Measurements from ENCODE around the gene MYOM3.

Gene MYOM3

GRCh38 chr1:24114753-24115152 is 2.8 kb upstream of the MYOM3 start:
- H3K27me3 ChIP-seq (ENCODE audit: control insufficient read depth, insufficient read depth, low read length), result peaks cover 8% of the 10 kb centered on the region; the same call in 1 of the 2 replicates
- H3K4me3 ChIP-seq (ENCODE audit: low read depth, low read length), result no peak overlapping the region
- H3K9ac ChIP-seq (ENCODE audit: low read length), result no peak overlapping the region
- H3K9me3 ChIP-seq (ENCODE audit: control insufficient read depth, insufficient read depth, low read depth, low read length), result no peaks in the 10 kb centered on the region
- no peak overlapping the region for H3K27ac ChIP-seq (ENCODE audit: low read depth, low read length)
- no peaks in the 10 kb centered on the region for H3K36me3 ChIP-seq (ENCODE audit: control insufficient read depth, insufficient read depth, low read length)
- peaks cover 21% of the 10 kb centered on the region for H3K4me1 ChIP-seq (ENCODE audit: control insufficient read depth, insufficient read depth, low read length)

DNA sequence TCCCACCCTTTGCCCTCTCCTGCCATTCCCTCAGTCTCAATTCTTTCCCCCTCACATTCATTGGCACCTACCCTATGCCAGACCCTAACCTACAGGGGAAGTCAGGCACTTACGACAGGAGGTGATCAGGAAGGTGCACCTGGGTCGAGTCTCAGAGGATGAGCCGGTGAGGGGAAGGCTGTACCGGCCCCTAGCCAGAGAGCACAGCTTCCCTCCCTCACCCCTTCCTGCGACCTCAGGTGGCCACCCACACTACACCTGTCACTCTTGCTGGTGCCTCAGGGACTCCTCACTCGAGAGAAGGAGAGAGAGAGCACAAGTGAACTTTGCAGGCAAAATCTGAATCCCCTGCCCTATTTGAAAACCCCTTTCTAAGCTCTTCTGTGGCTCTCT is 1.7 kb upstream of the MYOM3 start:
- no peaks in the 10 kb centered on the region for H3K9me3 ChIP-seq (ENCODE audit: control insufficient read depth, insufficient read depth, low read depth, low read length)

DNA sequence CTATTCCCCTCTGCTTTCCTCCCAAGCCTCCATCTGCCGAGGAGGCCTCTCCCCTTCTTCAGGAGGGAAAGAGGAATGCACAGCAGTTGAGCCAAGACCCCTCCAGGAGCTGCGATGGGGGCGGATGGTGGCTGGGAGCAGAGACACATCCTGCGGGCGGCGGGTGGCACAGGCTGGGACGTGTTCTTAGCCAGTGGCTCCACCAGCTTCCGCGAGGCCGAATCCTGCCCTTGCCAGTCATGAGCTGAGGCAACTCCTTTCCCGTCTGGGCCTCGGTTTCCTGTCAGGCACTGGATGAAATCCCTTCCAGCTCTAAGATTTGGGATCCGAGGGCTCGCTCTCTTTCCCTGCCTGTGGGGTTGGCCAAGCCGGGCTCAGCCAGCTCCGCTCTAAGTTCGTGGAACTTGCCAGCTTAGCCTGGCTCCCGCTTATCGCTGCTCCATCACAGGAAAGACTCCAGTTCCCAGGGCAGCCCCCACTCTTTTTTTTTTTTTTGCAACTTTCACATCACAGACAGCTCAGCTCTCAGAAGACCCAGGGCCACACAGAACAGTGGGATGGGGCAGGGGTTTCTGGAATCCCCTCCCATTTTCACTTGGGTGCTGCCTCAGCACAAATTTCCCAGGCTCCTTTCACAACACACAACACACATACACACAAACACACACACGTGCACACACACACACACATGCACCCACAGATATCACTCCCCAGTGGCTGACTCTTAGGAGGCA is 506 bp downstream of the MYOM3 start:
- Histone ChIP-seq H3K27ac (ENCODE audit: low read depth, low read length) (no peak overlapping the region), H3K4me3 (ENCODE audit: low read depth, low read length) (no peak overlapping the region), H3K9me3 (ENCODE audit: control insufficient read depth, insufficient read depth, low read depth, low read length) (no peaks in the 10 kb centered on the region), H3K36me3 (ENCODE audit: control insufficient read depth, insufficient read depth, low read length) (no peaks in the 10 kb centered on the region), H3K4me1 (ENCODE audit: control insufficient read depth, insufficient read depth, low read length) (peaks cover 39% of the 10 kb centered on the region), H3K9ac (ENCODE audit: low read length) (no peak overlapping the region), H3K27me3 (ENCODE audit: control insufficient read depth, insufficient read depth, low read length) (peaks cover 8% of the 10 kb centered on the region; the same call in 1 of the 2 replicates)

More for the DNA sequence above, 1.7 kb upstream of the MYOM3 start:
- peaks cover 8% of the 10 kb centered on the region; the same call in 1 of the 2 replicates for H3K27me3 ChIP-seq (ENCODE audit: control insufficient read depth, insufficient read depth, low read length)
- no peak overlapping the region for H3K9ac ChIP-seq (ENCODE audit: low read length)
- no peak overlapping the region for H3K27ac ChIP-seq (ENCODE audit: low read depth, low read length)
- H3K36me3 ChIP-seq (ENCODE audit: control insufficient read depth, insufficient read depth, low read length), result no peaks in the 10 kb centered on the region
- H3K4me1 ChIP-seq (ENCODE audit: control insufficient read depth, insufficient read depth, low read length), result peaks cover 24% of the 10 kb centered on the region
- no peak overlapping the region for H3K4me3 ChIP-seq (ENCODE audit: low read depth, low read length)

GRCh38 chr1:24110642-24111261 is 1.2 kb downstream of the MYOM3 start:
- Histone ChIP-seq H3K36me3 (ENCODE audit: control insufficient read depth, insufficient read depth, low read length) (no peaks in the 10 kb centered on the region), H3K27me3 (ENCODE audit: control insufficient read depth, insufficient read depth, low read length) (peaks cover 8% of the 10 kb centered on the region; the same call in 1 of the 2 replicates), H3K9me3 (ENCODE audit: control insufficient read depth, insufficient read depth, low read depth, low read length) (no peaks in the 10 kb centered on the region), H3K9ac (ENCODE audit: low read length) (no peak overlapping the region), H3K4me3 (ENCODE audit: low read depth, low read length) (no peak overlapping the region), H3K27ac (ENCODE audit: low read depth, low read length) (no peak overlapping the region), H3K4me1 (ENCODE audit: control insufficient read depth, insufficient read depth, low read length) (peaks cover 39% of the 10 kb centered on the region)

DNA sequence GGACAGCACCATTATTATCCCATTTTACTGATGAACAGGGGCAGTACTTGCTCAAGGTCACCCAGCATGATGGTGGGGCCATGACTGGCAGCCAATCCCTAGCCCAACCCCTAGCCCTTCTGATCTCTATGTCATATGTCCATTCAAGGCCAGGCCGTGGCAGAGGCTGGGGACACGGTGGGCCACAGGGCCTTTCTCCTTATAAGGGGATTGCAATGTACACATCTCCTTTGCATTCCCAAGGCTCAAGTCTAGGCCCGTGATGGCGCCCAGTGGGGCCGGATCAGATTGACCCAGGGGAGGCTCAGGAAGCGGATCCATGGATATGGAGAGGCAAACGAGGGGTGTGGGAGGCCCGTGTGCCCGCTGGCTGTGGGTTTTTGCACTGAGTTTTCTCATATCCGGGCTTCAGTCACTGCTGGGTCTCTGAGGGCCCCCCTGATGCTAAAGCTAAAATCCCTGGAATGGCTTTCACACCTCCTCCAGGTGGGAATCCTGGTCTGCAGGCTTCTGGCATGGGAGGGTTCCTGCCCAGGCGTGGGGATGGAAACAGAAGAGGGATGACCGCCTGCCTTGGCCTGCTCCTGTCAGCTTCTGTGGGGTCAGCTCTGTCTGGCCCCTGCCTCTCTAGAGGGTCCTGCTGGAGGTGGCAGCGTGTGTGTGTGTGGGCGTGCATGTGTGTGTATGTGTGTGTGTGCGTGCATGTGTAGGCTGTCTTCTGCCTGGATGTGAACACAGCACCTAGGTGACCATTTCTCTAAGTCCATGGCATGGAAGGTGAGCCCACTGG is 2.1 kb downstream of the MYOM3 start:
- no peak overlapping the region for H3K4me3 ChIP-seq (ENCODE audit: low read depth, low read length)
- peaks cover 39% of the 10 kb centered on the region for H3K4me1 ChIP-seq (ENCODE audit: control insufficient read depth, insufficient read depth, low read length)
- no peaks in the 10 kb centered on the region for H3K36me3 ChIP-seq (ENCODE audit: control insufficient read depth, insufficient read depth, low read length)
- H3K9ac ChIP-seq (ENCODE audit: low read length), result no peak overlapping the region
- H3K9me3 ChIP-seq (ENCODE audit: control insufficient read depth, insufficient read depth, low read depth, low read length), result no peaks in the 10 kb centered on the region
- peaks cover 8% of the 10 kb centered on the region; the same call in 1 of the 2 replicates for H3K27me3 ChIP-seq (ENCODE audit: control insufficient read depth, insufficient read depth, low read length)
- no peak overlapping the region for H3K27ac ChIP-seq (ENCODE audit: low read depth, low read length)

GRCh38 chr1:24109166-24109483 is 2.8 kb downstream of the MYOM3 start:
- no peak overlapping the region for H3K27ac ChIP-seq (ENCODE audit: low read depth, low read length)
- H3K4me3 ChIP-seq (ENCODE audit: low read depth, low read length), result no peak overlapping the region
- H3K9me3 ChIP-seq (ENCODE audit: control insufficient read depth, insufficient read depth, low read depth, low read length), result no peaks in the 10 kb centered on the region
- H3K27me3 ChIP-seq (ENCODE audit: control insufficient read depth, insufficient read depth, low read length), result peaks cover 8% of the 10 kb centered on the region; the same call in 1 of the 2 replicates
- H3K4me1 ChIP-seq (ENCODE audit: control insufficient read depth, insufficient read depth, low read length), result peaks cover 37% of the 10 kb centered on the region
- no peaks in the 10 kb centered on the region for H3K36me3 ChIP-seq (ENCODE audit: control insufficient read depth, insufficient read depth, low read length)
- H3K9ac ChIP-seq (ENCODE audit: low read length), result no peak overlapping the region

GRCh38 chr1:24108334-24109165 is 3.4 kb downstream of the MYOM3 start:
- Histone ChIP-seq H3K9ac (ENCODE audit: low read length) (no peak overlapping the region), H3K27ac (ENCODE audit: low read depth, low read length) (no peak overlapping the region), H3K27me3 (ENCODE audit: control insufficient read depth, insufficient read depth, low read length) (peaks cover 6% of the 10 kb centered on the region; the same call in 1 of the 2 replicates), H3K36me3 (ENCODE audit: control insufficient read depth, insufficient read depth, low read length) (no peaks in the 10 kb centered on the region), H3K4me3 (ENCODE audit: low read depth, low read length) (no peak overlapping the region), H3K9me3 (ENCODE audit: control insufficient read depth, insufficient read depth, low read depth, low read length) (no peaks in the 10 kb centered on the region), H3K4me1 (ENCODE audit: control insufficient read depth, insufficient read depth, low read length) (peaks cover 37% of the 10 kb centered on the region)

- H3K4me3 ChIP-seq (ENCODE audit: low read depth, low read length), result no peak overlapping the region
- no peak overlapping the region for H3K27ac ChIP-seq (ENCODE audit: low read depth, low read length)
- no peaks in the 10 kb centered on the region for H3K36me3 ChIP-seq (ENCODE audit: control insufficient read depth, insufficient read depth, low read length)
- H3K4me1 ChIP-seq (ENCODE audit: control insufficient read depth, insufficient read depth, low read length), result peaks cover 35% of the 10 kb centered on the region
- H3K9ac ChIP-seq (ENCODE audit: low read length), result no peak overlapping the region
- H3K9me3 ChIP-seq (ENCODE audit: control insufficient read depth, insufficient read depth, low read depth, low read length), result no peaks in the 10 kb centered on the region
- H3K27me3 ChIP-seq (ENCODE audit: control insufficient read depth, insufficient read depth, low read length), result peaks cover 5% of the 10 kb centered on the region; the same call in 1 of the 2 replicates
These were observed 4.3 kb downstream of the MYOM3 start for GRCh38 chr1:24107462-24108138.

DNA sequence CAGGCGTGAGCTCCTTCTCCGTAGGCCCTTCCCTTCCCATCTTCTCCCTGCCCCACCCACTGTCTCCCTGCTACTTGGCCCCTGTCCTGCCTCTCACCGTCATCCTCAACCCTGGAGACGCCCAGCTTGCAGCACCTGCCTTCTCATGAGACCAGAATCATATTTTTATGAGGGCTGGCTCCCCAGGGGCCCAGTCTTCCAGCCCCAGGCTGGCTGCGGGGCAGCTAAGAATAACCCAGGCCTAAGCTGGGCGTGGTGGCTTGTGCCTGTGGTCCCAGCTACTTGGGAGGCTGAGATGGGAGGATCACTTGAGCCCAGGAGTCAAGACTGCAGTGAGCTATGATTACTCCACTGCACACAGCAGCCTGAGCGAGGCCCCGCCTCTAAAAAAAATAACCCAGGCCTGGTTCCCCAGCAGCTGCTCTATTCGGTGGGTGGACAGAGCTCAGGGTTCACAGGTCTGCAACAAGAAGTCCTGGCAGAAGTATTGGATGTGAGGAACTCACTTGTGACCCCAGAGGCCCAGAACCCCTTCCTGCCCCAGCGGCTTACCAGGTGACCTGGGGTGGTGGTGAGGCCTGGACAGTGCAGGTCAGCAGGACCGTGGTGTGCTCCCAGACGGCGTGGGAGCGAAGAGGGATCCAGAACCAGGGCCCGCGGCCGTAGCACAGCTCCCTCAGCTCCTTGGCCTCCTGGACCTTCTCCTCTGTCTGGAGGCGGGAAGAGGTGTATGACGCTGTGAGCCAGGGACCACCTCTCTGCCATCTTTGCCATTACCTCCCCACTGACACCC is 6.4 kb downstream of the MYOM3 start:
- Histone ChIP-seq H3K4me1 (ENCODE audit: control insufficient read depth, insufficient read depth, low read length) (peaks cover 21% of the 10 kb centered on the region), H3K9ac (ENCODE audit: low read length) (no peak overlapping the region), H3K4me3 (ENCODE audit: low read depth, low read length) (no peak overlapping the region), H3K27me3 (ENCODE audit: control insufficient read depth, insufficient read depth, low read length) (no peaks in the 10 kb centered on the region), H3K9me3 (ENCODE audit: control insufficient read depth, insufficient read depth, low read depth, low read length) (no peaks in the 10 kb centered on the region), H3K36me3 (ENCODE audit: control insufficient read depth, insufficient read depth, low read length) (no peaks in the 10 kb centered on the region), H3K27ac (ENCODE audit: low read depth, low read length) (no peak overlapping the region)
